ENCODE results near the gene PARD6A.

Gene PARD6A

DNA sequence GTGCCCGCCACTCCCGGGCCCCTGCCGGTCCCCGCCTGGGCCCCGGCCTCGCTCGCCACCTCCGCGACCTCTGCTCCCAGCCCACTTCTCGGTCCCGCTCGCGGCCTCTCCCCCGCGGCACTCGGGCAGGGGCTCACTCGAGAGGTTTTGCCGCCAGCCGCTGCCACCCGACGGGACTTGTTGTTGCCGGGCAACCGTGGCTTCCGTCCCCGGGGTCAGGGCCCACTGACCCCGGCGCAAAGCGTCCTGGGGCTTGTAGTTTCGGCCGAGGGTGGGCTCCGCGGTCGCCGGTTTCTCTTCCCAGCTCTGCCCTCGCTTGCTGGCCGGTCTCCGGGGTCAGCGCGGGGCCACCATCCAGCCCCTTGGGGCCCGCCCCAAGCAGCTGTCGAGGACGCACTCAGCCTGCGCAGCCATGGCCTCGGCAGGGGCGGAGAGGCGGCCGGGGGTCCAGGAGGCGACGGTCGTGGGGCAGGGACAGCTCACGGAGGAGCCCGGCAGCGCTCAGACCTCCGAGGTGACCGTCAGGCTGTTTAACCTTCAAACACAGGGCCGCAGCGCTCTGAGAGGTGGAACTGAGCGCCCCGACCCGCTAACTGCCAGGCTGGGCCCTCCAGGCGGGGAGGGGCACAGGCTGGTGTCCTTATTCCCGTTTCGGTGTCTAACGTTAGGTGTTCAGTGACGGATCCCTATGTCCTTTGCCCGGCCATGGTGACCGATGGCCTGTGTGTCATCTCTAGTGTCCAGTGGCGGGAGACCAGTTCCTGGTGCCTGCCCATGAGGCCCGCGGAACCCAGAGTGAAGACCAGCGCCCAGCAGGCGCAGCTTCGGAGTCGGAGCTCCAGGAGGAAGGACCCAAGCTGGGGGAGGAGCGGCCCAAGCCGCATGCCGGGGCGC lies 6.0 kb downstream of the PARD6A start, which contains the start of the genes C16orf86 and ENKD1:
TSS of gene C16orf86 (plus strand) at position 256 of the 894 bp plus-strand sequence. CDS start at position 413, 157 bp downstream.
TSS of gene ENKD1 (minus strand) at position 192 of the 894 bp plus-strand sequence. CDS start 308 bp downstream, outside the sequence.
- DNase-seq, result peak in 55 of 58 donors; percentile 14 to 83 (median 69)

DNA sequence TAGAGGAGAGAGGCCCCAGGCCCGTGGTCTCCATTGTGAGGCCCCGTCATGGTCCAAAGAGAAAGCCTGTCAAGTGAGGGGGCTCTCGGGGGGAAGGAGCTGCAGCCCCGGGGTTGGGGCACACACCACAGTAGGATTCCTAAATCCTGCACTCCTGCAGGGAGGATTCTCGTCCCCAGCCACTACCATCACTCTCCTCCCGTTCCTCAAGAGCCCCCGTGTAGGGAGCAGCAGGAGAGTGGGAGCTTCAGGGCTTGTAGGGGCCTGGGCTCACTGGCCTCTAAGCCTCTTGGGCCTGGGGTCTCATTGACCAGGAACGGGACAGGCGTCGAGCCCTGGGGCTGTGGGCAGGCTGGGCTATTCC lies 6.7 kb downstream of the PARD6A start:
- no peak for DNase-seq

DNA sequence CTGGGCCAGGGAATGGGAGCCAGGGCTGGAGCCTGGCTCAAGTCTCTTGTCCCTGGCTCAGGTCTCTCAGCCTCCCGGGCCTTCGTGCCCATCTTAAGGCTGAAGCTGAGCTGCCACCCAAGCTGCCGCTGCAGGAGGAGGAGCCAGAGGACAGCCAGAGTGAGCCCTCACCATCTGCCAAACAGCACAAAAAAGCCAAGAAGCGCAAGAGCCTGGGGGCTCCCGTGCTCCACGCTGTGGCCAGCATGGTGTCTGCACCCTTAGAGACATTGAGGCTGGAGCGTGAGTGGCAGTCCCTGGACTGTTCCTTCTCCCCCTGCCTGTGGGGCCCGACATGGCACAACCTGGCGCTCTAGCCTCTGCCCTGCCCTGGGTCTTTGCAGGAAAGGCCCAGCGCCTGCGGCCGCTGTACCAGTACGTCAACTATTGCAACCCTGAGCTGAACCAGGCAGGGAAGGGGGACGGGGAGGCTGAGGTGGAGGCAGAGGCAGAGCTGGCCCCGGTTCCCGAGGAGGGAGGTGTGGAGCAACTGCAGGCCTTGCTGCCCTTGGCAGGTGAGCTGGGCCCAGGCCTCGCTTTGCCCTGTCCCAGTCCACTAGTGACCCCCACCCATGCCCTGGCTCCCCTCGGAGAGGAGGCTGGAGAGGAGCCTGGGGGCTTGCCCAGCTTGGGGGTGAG lies 7.2 kb downstream of the PARD6A start:
- peak in 57 of 58 donors; percentile 23 to 94 (median 79) for DNase-seq

DNA sequence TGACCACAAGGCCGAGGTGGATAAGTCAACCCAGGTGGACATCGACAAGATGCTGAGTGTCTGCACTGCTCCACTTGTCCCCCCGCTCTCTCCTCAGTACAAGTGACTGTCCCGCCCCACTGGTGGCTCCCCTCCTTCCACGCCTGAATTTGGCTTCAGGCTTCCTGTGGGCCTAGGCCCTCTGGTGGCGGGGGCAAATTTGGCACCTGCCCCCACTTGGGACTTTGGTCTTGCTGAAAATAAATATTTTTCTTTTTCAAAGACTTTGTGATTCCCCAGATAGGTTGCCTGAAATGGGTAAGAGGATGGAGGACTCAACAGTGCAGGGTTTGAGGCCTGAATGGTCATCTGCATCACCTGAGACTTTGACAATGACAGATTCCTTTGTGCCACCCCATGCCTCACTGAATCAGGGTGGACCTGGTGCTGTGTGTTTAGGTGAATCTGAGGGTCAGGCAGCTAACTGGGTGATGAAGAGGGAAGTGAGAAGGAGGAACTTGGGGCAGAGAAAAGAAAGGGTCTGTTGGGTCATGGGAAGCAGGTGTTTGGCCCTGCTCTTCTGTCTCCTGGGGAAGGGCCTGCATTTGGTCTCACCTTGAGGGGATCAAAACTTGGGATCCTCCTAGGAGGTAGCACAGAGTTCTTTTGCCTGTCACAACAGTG lies 7.9 kb downstream of the PARD6A start:
- DNase-seq, result no peak

DNA sequence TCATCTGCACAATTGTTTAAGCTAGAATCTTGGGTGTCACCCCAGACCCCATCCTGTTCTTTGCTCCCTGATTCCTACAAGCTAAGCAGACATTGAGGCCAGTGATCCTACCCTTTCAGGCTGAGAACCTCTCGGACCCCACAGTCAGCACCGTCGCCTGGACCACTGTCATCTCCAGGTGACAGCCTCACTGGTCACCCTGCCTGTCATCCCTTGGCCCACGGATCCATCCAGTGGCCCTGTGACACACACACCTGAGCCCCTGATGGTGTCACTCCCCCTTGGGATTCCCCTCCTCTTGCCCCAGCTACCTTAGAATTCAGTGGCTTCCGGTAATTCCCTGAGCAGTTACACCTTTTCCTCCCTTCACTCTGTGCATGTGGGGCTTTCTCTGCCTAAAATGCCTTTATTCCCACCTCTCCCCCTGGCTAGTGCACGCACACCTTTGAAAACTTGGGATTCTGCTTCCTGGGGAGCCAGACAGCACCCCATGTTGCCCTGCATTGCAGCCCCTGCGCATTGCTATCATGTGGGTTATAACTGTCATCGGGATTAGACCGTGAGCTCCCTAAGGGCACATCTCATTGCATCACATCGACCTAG lies 8.8 kb downstream of the PARD6A start:
- no peak for DNase-seq

DNA sequence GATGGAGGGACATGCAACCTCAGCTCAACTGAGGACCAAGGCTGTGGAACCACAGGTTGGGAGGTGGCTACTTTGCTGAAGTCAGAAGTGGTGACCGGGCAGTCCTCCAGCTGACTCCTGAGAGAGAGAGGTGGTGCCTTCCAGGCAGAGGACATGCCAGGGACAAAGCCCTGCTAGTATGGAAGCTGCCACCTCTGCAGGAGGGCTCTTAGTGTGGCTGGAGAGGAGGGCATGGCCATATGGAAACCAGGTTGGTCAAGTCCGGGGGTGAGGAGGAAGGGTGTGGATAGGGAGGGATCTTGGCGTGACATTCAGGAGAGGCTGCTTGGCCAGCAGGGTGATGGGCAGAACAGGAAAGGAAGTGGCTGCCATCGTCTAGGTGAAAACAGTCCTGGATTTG lies 11.5 kb downstream of the PARD6A start:
- no peak for DNase-seq

DNA sequence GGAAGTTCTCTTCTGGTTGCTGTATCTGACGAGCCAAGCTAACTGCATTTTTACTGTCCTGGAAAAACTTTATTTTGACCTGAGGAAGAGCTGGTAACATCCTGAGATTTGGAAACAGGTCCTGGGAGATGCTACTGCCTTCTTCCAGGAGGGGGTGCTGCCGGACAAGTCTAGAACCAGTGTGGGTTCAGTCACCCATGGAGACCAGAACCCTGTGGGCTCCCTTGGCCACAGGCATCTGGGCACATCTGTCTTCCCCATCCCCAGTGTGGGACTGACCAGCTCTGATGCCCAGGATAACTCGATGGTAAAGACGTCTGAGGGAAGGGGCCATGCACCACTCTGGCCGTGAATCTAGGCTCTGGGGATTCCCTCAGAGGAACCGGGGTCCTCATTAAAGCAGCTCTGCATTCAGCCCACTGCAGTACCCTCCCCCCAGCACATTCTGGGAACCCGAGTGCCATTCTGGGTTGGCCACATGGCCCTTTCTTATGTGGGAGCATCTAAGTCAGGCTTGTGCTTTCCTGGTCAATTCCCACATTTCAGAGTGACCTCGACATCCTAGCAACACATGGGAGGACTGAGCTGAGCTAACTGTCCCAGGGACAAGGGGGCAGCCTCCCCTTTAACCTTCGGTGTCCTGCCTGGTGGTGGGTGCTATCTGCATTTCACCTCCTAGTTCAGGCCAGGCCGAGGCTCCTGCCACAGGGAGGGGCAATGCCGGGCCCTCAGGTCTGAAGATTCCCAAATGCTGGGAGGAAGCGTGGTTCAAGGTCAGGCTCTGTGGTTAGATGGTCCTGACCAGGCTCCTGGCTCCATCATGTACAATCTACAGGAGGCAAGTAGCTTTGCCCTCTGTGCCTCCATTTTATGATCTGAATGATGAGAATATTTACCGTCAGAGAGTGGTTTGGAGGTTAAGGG lies 12.2 kb downstream of the PARD6A start:
- DNase-seq, result peak in 41 of 58 donors; percentile 13 to 63 (median 37)

DNA sequence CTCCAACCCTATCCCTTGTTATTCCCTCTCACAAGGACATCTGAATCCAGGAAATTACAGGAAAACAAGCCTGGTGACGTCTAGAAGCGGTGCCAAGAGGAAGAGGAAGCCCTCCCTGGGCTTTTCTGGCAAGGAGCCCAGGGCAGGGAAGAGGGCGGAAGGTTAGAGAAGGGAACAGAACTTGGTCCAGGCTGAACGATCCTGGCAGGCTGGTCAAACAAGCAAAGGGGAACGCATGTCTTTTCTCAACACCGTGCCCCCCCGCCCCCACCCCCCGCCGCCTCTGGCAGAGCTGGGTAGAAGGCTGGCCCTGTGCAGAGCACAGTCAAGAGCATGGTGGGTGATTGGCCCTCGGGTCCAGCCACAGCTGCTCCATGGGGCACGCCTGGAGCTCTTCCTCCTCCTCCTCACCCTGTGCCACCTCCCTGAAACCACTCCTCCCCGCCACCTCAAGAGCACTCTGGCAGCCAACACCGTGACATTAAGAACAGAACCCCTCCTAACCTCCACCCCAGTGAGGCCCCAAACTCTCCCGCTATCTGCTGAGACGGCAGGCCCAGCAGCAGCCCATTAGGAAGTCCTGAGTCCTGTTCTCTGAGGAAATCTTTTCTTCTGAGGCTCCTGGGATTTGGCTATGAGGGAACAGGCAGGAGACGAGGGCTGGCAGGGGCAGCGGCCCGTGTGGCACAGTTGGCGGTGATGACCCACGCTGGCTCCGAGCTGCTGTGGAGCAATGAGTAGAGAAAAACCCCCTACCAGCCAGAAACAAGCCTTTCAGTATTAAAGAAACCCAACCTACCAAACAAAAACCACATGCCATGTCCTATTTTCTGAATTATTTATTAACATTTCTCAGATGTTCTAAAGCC lies 13.2 kb downstream of the PARD6A start:
- DNase-seq, result peak in 16 of 58 donors; percentile 11 to 34 (median 22)

DNA sequence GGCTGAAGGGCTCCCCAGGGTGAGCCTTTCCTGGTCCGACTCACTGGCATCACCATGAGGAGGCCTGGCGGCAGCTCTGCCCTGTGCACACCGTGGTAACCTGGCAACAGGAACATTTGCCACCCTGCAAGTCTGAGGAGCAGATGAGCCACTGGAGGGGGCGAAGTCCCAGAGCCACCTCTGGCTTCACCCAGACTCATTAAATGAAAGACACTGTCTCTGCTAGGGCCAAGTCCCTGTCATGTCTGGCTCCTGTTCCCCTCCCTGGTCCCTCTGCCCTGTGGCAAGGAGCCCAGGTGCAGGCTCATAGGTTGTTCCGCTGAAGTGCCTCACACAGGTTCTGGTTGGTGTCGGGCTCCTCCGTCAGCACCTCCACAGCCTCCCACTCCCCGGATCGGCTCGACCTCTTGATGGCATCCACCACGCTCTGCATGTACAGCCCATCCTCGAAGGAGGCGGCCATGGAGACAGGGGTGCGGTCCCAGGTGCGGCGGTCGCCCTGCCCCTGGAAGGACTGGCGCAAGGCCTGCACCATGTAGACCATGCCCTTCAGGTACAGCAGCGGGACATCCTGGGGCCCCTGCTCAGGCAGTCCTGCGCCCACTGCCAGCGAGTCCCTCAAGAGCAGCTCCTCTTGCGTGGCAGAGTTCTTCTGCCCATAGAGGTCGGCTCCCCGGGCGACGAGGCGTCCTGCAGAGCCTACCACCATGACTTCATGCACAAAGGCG lies 14.3 kb downstream of the PARD6A start:
- DNase-seq, result no peak

DNA sequence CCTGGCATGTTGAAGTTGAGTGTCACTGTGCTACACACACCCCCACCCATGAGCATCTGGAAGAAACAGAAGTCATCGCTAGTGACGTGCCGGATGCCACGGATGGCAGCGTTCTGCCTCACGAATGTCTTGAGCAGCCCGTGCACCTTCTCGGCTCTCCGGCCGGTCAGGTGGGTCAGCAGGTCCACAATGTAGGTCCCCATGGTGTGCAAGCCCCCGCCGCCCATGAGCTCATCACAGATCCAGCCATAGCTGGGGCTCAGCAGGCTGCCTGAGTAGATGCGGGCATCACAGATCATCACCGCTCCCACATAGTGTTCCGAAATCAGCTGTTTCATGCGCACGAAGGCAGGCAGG lies 14.8 kb downstream of the PARD6A start:
- DNase-seq, result no peak

DNA sequence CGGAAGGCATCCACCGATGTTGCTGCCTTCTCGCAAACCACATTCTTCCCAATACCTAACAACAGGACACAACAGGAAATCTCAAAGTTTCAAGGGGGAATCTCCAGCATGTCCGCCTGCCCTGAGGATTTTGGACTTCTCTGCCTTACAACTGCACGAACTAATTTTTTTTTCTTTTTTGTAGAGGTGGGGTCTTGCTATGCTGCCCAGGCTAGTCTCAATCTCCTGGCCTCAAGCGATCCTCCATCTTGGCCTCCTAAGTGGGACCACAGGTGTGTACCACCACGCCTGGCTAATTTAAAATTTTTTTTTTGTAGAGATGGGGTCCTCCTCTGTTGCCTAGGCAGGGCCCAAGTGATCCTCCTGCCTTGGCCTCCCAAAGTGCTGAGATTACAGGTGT lies 15.2 kb downstream of the PARD6A start:
- no peak for DNase-seq

DNA sequence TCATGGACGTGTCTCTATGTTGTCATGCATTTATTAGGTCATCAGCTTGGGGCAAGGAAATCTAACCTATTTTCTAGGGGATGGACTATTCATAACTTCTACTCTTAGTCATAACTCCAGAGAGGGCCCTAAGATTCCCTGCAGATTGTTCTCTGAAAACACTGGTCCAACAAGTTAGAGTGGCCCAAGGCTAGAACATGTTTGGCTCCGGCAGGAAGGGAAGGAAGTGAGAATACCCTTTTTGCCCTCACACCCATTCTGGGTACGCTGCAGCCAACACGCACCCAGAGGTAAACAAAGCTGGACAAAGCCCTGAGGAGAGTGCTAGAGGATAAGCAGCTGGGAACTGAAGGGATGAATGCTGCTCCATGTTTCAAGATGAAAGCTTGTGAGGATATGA lies 15.8 kb downstream of the PARD6A start:
- DNase-seq, result no peak

DNA sequence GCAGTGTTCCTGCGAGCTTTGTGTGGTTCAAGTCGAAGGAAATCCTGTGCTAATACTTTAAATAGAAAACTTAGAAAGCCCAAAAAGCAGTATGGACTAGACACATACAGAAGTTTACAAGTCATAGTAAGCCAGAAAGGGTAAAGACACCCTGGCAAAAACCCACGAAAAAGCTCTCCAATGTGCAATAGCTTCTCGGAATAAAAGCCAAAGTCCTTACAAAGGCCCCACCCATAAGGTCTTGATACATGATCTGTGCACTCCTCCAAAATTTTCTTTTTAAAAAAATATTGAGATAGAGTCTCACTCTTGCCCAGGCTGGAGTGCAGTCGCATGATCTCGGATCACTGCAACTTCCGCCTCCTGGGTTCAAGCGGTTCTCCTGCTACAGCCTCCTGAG lies 16.2 kb downstream of the PARD6A start:
- no peak for DNase-seq

DNA sequence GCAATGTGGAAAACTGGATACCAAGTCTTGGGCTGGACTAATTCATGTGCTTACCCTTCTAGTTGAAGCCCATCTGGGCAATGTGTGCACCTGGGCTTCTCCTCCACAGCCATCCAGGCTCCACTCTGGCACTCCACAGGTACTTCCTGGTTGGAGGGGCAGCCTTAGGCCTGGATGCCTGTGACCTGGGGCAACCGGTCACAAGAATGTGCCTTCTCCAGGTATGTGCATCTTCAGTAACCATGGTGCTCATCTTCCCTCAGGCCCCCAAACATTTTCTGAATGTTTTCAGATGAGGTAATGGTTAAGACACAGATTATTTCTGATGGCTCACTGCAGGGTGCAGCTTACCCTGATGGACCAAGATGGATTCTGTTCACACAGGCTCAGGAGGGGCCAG lies 17.0 kb downstream of the PARD6A start:
- no peak for DNase-seq

DNA sequence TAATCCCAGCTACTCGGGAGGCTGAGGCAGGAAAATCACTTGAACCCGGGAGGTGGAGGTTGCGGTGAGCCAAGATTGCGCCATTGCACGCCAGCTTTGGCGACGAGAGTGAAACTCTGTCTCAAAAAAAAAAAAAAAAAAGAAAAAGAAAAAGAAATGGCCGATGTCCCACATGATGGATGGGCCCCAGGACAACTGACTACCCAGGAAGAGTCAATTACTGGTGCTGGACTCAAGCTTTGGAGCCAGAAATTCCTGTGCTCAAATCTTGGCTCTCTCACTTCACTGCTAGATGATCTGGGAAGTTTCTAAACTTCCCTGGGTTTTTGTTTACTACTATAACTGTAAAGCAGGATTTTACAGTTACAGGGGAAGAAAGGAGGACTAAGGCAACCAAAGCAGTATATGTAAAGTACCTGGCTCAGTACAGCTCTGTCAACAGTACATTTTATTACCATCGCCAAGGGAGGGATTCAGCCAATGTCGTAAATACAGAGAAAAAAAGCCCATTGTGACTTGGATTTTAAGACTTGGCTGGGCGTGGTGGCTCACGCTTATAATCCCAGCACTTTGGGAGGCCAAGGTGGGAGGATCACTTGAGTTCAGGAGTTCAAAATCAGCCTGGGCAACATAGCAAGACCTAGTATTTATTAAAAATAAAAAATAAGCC lies 17.7 kb downstream of the PARD6A start:
- no peak for DNase-seq

DNA sequence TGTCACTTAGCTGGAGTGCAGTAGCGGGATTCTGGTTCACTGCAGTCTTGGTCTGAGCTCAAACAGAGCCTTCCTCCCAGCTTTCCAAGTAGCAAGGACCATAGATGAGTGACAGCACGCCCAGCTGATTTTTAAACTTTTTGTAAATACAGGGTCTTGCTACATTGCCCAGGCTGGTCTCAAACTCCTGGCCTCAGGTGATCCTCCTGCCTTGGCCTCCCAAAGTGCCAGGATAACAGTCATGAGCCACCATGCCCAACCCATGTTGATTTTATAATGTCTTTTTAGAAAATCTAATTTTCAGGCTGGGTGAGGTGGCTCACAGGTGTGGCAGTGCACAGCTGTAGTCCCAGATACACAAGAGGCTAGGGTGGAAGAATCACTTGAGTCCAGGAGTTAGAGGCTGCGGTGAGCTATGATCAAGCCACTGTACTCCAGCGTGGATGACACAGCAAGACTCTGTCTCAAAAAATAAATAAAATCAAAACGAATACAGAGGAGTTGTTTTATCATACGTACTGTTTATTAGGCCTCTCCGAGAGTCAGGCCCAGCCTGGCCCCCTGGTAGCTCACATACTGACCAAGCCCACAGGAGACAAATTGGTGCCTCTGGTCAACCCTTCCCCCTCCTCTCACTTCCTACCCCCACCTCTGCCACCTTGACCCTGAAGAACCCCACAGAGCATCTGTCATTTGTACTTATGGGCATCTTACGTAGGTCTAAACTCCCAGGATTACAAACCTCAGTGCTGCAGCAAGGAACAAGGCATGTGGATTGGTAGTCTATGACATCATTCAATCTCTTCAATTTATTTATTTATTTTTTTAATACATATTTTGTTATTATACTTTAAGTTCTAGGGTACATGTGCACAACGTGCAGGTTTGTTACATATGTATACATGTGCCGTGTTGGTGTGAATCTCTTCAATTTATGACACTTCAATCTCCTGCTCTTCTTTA lies 19.5 kb downstream of the PARD6A start:
- no peak for DNase-seq

DNA sequence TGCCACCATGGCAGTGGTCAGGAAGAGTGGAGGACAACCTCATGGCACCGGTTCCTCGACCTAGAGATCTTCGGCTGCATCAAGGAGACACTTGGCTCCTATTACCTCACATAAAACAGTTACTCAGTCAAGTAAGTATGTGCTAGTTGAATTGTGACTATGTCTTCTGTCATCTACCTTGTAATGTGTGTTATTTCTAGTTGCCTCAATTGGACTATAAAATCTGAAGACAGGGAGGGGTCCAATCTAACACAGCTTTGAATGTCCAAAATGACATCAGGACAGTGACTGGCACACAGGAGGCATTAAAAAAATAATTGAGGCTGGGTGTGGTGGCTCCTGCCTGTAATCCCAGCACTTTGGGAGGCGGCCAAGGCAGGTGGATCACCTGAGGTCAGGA lies 23.0 kb downstream of the PARD6A start:
- DNase-seq, result no peak

Measured in anterior cingulate cortex (tissue), 58 donors.